HG02571 (cell line): ENCODE results near the gene TRAPPC10.

ENCODE experiments used
- ATAC-seq: cut with Tn5 transposase; IDR thresholded peaks from one replicate; pipeline ENCODE4 v1.9.1; 2021; ENCODE audit warnings: mild to moderate bottlenecking, moderate library complexity; ENCODE audit not compliant: unreplicated experiment

Gene TRAPPC10

GRCh38 chr21:44011579-44012473 lies at the start of gene TRAPPC10:
TRAPPC10 (plus strand) TSS chr21:44012309; CDS start chr21:44012494, 185 bp downstream.
- ATAC-seq, result peak; percentile 61

GRCh38 chr21:43965911-43966585 lies 46.1 kb upstream of the TRAPPC10 start:
- no peak for ATAC-seq

GRCh38 chr21:43966946-43967512 lies 45.1 kb upstream of the TRAPPC10 start:
- no peak for ATAC-seq

- ATAC-seq, result no peak
Measured at GRCh38 chr21:43967981-43968380, 44.1 kb upstream of the TRAPPC10 start.

GRCh38 chr21:43968410-43969114 lies 43.5 kb upstream of the TRAPPC10 start:
- no peak for ATAC-seq

GRCh38 chr21:43969115-43969444 lies 43.0 kb upstream of the TRAPPC10 start:
- no peak for ATAC-seq

GRCh38 chr21:43970551-43970950 lies 41.6 kb upstream of the TRAPPC10 start:
- ATAC-seq, result no peak

- ATAC-seq, result no peak
Measured at GRCh38 chr21:43971201-43971991, 40.7 kb upstream of the TRAPPC10 start.

- no peak for ATAC-seq
Measured at GRCh38 chr21:43971992-43972255, 40.2 kb upstream of the TRAPPC10 start.

GRCh38 chr21:43972850-43973633 lies 39.1 kb upstream of the TRAPPC10 start:
- ATAC-seq, result no peak

GRCh38 chr21:43973634-43973955 lies 38.5 kb upstream of the TRAPPC10 start:
- no peak for ATAC-seq

- no peak for ATAC-seq
Measured at GRCh38 chr21:43974791-43975468, 37.2 kb upstream of the TRAPPC10 start.

- no peak for ATAC-seq
Measured at GRCh38 chr21:43975469-43976098, 36.5 kb upstream of the TRAPPC10 start.

GRCh38 chr21:43976661-43977060 lies 35.4 kb upstream of the TRAPPC10 start:
- ATAC-seq, result no peak

- ATAC-seq, result no peak
Measured at GRCh38 chr21:43978060-43978459, 34.0 kb upstream of the TRAPPC10 start.

- ATAC-seq, result no peak
Measured at GRCh38 chr21:43979654-43980053, 32.5 kb upstream of the TRAPPC10 start.

- ATAC-seq, result no peak
Measured at GRCh38 chr21:43981151-43981870, 30.8 kb upstream of the TRAPPC10 start.

- no peak for ATAC-seq
Measured at GRCh38 chr21:43981871-43982210, 30.3 kb upstream of the TRAPPC10 start.
